Activated T-helper 1 cell treated with anti-CD3 and anti-CD28 coated beads, Interleukin-2, amount 50 U/mL, for 16 hours (primary cell): Measurements from ENCODE around the gene PLXNC1.

Experiments
- DNase-seq, 2 donors: peaks; one replicate each; pipeline ENCODE4 v3.0.0-alpha.2; 2020; ENCODE audit warnings: low read depth in 1 of 2, low spot score in 1 of 2

The PLXNC1 gene

GRCh38 chr12:94336211-94336925, 188.0 kb downstream of the PLXNC1 start:
- DNase-seq, result no peak

- DNase-seq, result no peak
These were observed 189.8 kb downstream of the PLXNC1 start for GRCh38 chr12:94338006-94338794.

- DNase-seq, result no peak
These were observed 192.2 kb downstream of the PLXNC1 start for GRCh38 chr12:94340573-94340972.

- no peak for DNase-seq
These were observed 204.8 kb downstream of the PLXNC1 start for GRCh38 chr12:94353130-94353529.
